SK-N-SH treated with all-trans-retinoic acid at 6 μM for 48 hours (cell line): ENCODE data around the gene CYP2W1.

Experiments
- ARNTL ChIP-seq: fragments of 450-650 bp; formaldehyde crosslinking; IDR thresholded peaks from 2 replicates; pipeline ENCODE4 v1.5.0; 2020; ENCODE audit warnings: low read depth, mild to moderate bottlenecking, moderate library complexity, borderline replicate concordance
- SNAI2 ChIP-seq: fragments of 250-450 bp; sonication (Bioruptor Pico); IDR thresholded peaks from 2 replicates; pipeline ENCODE4 v1.5.0; 2020; ENCODE audit warnings: mild to moderate bottlenecking, moderate library complexity

GRCh38 chr7:953547-954327 lies 29.2 kb upstream of the CYP2W1 start:
- TF ChIP-seq ARNTL (CRISPR knock-in tag) (no peak), SNAI2 (CRISPR knock-in tag) (no peak)
